ENCODE measurements around the gene GPD1.

DNA sequence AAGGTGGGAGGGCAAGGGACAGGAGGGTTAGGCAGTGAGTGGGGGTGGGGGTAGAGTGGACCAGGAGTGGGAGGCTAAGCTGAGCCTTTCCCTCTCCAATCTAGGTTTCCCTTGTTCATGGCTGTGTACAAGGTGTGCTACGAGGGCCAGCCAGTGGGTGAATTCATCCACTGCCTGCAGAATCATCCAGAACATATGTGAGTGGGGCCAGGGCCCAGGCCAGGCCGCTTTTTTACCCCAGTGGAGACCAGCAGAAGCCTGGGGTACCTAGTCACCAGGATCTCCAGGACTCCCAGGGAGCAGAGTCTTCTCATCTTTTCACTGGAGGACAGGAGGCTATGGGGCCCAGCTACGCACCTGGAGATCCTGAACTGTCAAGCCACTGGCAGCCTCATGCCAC lies 5.5 kb downstream of the GPD1 start:
- TF ChIP-seq, protein P1, sequence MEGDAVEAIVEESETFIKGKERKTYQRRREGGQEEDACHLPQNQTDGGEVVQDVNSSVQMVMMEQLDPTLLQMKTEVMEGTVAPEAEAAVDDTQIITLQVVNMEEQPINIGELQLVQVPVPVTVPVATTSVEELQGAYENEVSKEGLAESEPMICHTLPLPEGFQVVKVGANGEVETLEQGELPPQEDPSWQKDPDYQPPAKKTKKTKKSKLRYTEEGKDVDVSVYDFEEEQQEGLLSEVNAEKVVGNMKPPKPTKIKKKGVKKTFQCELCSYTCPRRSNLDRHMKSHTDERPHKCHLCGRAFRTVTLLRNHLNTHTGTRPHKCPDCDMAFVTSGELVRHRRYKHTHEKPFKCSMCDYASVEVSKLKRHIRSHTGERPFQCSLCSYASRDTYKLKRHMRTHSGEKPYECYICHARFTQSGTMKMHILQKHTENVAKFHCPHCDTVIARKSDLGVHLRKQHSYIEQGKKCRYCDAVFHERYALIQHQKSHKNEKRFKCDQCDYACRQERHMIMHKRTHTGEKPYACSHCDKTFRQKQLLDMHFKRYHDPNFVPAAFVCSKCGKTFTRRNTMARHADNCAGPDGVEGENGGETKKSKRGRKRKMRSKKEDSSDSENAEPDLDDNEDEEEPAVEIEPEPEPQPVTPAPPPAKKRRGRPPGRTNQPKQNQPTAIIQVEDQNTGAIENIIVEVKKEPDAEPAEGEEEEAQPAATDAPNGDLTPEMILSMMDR (IDR thresholded peaks at IDR 0.05) = no peak
- TF ChIP-seq POLR2AphosphoS5 (IDR thresholded peaks at IDR 0.05) (no peak), EP300 (IDR thresholded peaks at IDR 0.05) (no peak)

Data from upper lobe of left lung (tissue), 4 donors.